NB4 (cell line): ENCODE measurements around the gene FGD2.

Source experiments
- CTCF ChIP-seq: IDR thresholded peaks from one replicate; pipeline ENCODE4 v1.5.1; 2012; ENCODE audit warnings: low read depth, low read length
- MYC ChIP-seq: IDR thresholded peaks from 2 replicates; pipeline ENCODE4 v1.6.1; 2011; ENCODE audit warnings: low read depth, low read length
- POLR2A ChIP-seq: IDR thresholded peaks from 2 replicates; pipeline ENCODE4 v1.6.1; 2011; ENCODE audit warnings: mild to moderate bottlenecking; ENCODE audit not compliant: insufficient read length; ENCODE audit errors: extremely low read depth
- TF ChIP-seq, protein P1 (sequence below): IDR thresholded peaks from 2 replicates; pipeline ENCODE4 v1.6.1; 2011; ENCODE audit warnings: low read depth, low read length

DNA sequence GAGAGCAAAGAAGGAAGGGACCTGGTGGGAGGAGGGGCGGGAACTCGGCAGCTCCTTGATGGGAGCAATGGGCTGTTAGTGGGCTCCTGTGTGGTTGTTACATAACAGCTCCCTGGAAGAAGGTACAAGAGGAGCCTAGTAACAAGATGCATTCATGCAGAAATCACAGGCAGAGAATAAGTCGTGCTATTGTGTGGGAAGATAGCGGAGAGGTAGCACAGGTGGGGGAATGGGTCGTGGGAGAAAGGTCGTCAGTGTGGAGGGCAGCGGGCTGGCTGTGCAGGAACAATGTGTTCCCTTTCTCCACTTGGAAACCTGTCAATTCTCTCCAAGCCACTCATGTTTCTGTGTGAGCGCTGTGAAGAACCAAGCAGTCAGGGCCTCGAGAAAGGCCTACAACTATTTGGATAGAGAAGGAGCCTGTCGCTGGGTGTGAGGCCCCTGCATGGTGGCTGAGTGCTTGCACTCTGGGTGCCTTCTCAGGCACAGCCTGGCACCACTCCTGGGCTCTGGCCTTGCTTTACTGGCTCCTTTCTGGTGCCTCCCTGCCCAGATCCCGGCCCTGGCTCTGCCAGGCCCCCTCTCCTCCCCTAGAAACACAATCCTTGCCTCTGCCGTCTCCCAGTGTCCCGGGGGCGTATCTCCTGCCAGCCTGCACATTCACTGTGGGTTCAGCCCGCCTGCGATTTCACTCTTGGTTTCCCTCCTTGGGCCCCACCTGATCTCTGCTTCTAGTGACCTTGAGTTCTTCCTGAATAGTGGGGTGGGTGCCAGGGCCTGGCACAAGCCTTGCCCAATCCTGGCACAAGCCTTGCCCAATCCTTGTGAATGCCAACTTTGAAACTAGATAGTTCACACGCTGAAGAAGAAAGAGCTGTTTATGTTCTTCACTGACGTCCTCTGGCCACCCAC lies 7.4 kb upstream of the FGD2 start:
- TF ChIP-seq CTCF (no peak), POLR2A (no peak), MYC (no peak)
- TF ChIP-seq, protein P1, sequence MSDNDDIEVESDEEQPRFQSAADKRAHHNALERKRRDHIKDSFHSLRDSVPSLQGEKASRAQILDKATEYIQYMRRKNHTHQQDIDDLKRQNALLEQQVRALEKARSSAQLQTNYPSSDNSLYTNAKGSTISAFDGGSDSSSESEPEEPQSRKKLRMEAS, result no peak
